LHCN-M2 (cell line): Measurements from ENCODE around the gene CILP2. TPM values are rescaled to one million over a fixed set of nuclear protein-coding genes. Genes with fewer than 3 reads are reported as not detected.

Experiments used
- DNase-seq: peaks from one replicate; pipeline ENCODE4 v3.0.0-alpha.2; 2012; ENCODE audit warnings: low read depth
- polyA plus RNA-seq: library from polyadenylated mRNA; unstranded; fragments of >200 nt; gene quantifications from one replicate; pipeline ENCODE4 v1.2.1, GENCODE V29; 2012; ENCODE audit warnings: missing spikeins
- total RNA-seq: library from RNA; depleted of rRNA; stranded (reverse); fragments of >200 nt; gene quantifications from 2 replicates; pipeline ENCODE4 v1.2.3, GENCODE V29; 2014; rRNA removed

The CILP2 gene, protein sequence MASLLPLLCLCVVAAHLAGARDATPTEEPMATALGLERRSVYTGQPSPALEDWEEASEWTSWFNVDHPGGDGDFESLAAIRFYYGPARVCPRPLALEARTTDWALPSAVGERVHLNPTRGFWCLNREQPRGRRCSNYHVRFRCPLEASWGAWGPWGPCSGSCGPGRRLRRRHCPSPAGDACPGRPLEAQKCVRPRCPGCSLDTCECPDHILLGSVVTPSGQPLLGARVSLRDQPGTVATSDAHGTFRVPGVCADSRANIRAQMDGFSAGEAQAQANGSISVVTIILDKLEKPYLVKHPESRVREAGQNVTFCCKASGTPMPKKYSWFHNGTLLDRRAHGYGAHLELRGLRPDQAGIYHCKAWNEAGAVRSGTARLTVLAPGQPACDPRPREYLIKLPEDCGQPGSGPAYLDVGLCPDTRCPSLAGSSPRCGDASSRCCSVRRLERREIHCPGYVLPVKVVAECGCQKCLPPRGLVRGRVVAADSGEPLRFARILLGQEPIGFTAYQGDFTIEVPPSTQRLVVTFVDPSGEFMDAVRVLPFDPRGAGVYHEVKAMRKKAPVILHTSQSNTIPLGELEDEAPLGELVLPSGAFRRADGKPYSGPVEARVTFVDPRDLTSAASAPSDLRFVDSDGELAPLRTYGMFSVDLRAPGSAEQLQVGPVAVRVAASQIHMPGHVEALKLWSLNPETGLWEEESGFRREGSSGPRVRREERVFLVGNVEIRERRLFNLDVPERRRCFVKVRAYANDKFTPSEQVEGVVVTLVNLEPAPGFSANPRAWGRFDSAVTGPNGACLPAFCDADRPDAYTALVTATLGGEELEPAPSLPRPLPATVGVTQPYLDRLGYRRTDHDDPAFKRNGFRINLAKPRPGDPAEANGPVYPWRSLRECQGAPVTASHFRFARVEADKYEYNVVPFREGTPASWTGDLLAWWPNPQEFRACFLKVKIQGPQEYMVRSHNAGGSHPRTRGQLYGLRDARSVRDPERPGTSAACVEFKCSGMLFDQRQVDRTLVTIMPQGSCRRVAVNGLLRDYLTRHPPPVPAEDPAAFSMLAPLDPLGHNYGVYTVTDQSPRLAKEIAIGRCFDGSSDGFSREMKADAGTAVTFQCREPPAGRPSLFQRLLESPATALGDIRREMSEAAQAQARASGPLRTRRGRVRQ
- 0.06 TPM in 2 replicates for total RNA-seq
- polyA plus RNA-seq, result 0.09 TPM

DNA sequence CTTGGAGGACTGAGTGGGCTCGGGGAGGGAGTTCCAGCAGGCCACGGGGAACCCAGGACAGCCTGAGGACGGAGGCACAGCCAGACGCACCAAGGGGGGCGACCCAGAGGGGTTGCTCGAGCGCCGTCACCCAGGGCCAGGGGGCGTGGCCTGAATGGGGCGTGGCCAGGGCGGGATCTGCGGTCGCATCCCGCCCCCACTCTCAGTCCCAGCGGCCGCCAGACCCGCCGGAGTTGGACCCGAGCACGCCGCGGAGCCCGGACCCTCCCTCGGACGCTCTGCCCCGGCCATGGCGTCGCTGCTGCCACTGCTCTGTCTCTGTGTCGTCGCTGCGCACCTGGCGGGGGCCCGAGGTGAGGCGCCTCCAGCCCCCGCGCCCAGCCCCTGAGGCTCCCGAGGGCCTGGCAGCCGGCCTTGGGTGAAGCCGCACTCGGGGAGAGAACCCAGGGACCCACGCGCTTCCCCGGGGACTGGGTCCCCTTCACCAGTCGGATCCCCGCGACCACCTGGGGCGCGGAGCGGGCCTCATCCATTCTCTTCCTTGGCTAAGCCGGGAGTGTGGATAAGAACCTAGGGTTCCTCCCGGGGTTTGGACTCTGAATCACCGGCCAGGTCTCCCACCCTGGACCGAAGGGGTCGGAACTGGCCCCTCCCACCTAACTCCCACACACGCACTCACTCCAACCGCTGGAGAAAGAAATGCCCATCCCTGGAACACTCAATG lies at the start of gene CILP2:
Gene CILP2, plus strand, starts transcription at position 205 of the 724 bp plus-strand sequence. Its CDS starts 85 bp downstream, at position 290.
- DNase-seq, result no peak

DNA sequence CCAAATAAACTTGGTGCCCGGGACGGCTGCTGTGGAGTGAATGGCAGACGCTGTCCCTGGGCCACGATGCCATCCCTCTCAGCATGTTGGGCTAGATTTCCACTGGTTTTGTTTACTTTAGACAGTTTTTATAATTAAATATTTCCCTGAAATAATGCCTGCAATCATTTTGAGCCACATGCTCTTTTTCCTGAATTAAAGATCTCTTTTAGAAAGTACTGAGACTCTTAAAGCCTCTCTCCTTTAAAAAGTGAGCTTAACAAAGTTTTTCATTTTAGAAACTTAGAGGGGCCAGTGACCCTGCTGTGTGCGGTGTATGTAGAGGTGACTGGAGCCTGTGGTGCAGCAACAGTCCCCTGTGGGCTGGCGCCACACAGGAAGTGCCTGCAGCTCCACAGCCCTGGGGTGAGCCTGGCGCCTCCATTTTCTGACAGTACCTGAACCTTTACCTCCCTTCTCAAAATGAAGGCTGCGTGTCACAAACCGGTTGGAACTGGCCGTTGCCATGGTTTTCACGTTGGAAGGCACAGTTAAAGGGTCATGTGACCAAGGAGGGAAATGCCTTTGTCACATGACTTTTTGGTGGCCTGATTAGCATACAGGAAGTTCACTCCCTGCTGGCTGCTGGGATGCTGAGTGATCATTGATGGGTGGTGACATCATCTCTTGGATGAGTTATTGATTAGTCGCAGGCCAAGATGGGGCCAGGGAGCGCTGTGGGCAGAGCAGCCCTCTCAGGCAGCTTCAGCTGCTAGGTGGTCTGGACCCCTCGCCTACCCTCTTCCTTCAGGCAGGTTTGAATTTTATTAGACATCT lies 49.0 kb upstream of the CILP2 start:
- DNase-seq, result peak; percentile 87

DNA sequence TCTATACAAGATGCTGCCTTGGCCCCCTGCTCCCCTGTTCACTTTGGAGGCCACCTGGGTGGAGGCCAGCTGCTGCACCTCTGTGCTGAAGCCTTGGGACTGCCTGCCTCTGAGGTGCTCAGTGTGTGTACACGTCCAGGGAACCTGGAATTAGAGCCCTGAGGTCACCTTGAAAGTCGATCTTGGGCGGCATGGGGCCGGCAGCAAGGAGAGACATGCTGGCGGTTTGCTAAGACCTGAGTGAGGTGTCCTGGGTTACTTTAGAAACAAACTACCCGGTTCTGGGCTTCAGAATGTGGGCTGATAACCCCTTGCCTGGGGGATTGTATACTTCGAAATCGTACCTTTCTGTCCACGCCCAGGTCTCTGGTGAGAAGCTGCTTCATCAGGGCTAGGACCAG lies 48.3 kb upstream of the CILP2 start:
- no peak for DNase-seq

DNA sequence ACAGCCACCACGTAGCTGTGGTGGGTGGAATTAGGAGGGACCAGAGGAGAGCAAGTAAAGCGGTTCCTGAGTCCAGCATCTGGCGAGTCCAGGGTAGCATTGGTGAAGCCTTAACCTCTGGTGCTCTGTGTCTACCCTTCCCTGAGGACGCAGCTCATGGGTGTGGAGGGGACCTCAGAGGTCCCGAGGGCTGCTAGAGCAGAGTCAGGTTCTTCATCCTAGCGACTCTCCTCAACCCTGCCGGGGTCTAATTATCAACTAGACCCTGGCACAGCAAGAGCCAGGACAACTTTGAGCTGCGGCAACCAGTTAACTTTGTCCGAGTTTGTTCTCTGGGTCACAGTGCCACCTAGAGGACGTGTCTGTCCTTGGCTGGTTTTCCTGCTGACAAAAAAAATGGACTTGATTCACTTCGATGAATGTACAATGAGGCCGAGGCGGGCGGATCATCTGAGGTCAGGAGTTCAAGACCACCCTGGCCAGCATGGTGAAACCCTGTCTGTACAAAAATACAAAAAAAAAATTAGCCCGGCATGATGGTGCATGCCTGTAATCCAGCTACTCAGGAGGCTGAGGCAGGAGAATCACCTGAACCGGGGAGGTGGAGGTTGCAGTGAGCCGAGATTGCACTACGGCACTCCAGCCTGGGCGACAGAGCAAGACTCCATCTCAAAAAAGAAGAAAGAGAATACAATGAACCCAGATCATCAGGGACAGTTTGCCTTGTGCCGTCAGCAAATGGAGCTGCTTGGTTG lies 47.7 kb upstream of the CILP2 start:
- peak; percentile 78 for DNase-seq

DNA sequence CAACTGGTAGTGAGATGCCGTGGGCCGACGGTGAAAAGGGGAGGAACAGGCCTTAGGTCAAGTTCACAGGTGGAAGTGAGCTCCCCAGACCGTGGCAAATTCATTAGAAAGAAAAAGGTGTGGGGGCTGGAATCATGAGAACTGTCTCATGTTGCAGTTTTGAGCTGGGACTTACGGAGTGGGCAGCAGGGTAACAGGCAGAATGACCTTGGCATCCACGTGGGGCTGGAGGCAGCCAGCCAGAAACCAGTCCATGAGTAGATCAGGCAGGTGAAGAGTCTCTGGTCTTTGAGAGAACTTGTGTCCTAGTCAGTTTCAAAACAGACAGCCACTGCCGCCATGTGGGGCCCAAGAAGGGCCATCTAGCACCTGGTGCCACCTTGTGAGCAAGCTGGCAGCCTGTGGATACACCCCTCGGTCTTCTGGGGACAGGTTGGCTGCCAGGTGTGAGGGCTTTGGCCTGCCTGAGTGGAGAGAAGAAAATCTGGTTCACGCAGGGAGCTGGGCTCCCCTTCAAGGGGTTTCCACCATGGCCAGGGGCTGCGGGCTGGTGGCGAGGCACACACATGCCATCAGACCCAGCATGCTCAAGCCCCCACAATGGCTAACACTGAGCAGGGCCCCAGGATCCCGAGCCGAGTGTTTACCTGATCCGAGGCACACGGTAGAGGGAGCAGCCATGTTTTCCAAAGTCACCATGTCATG lies 46.6 kb upstream of the CILP2 start:
- no peak for DNase-seq

DNA sequence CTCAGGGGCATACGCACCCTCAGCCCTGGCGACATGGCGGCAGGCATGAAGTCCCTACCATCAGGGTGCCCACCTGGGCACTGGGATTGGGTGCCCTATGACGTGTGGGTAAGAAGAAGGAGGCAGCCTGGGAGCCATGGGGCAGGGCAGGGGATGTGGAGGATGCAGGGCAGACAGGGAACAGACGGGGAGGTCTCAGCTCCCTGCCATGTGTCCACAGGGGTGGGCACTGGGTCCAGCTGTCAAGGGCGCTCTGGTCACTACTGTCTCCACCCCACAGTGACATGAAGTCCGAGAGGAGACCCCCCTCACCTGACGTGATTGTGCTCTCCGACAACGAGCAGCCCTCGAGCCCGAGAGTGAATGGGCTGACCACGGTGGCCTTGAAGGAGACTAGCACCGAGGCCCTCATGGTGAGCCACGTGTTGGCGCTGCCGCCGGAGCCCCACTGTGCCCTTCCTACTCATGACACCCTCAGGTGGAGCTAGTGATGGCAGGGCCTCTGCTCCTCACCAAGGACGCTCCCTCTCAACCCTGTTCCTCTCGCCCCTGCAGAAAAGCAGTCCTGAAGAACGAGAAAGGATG lies 45.9 kb upstream of the CILP2 start:
- no peak for DNase-seq

DNA sequence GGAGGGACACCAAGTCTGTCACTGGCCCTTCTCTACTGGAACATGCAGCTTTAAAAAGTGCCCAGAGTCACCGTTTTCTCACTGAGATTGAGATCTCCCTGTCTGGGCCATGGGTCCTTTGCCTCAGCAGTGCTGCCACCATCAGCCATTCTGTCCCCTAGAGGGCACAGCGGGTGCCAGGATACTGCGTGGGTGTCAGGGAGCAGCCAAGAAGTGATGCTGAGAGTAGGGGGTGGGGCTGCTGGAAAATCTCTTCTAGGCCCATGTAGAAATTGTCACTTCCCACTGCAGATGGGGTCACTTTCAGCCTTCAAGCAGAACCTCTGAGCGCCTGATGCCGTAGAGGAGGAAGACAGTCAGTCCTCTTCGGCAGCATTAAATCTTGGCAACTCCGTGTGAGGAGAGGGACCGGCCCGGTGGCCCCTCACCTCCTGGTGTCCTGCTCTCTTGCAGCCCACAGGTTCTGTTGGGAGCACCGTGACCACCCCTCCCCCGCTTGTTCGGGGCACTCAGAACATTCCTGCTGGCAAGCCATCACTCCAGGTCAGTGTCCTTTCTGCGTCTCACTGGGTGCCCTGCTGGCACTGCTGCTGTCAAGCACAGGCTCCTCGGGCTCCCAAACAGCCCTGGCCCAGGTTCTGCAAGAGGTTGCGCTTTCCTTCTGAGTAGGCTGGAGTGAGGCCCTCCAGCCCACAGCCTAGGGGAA lies 44.1 kb upstream of the CILP2 start:
- DNase-seq, result no peak

DNA sequence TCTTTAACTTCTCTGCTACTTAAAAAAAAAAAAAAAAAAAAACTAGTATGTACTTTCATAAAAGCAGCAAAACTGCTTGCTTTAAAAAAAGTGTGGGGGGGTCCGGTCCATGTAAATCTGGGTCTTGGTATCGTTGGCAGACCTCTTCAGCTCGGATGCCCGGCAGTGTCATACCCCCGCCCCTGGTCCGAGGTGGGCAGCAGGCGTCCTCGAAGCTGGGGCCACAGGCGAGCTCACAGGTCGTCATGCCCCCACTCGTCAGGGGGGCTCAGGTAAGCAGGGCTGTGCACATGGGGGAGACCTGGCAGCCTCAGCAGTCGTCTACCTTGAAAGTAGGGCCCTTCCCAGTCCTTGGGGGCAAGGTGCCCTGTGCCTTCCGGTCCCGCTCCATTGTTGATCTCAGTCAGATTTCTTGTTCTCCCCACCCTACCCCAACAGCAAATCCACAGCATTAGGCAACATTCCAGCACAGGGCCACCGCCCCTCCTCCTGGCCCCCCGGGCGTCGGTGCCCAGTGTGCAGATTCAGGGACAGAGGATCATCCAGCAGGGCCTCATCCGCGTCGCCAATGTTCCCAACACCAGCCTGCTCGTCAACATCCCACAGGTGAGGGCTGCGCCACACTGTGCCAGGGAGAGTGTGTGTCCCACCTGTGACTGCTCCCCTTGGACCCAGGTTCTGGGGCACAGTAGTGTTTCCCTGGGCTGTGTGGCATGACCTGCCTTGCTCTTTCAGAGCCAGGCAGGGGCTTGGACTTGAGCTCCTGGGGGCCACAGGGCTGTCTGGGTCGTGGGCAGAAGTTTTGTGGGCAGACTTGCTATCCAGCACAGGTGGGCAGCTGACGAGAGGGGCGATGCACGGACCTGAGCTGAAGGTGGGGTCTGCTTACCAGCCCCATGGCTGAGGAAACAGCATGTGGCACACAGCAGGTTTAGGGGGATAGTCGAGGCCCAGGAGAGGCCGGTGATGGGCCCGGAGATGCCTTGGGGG lies 42.2 kb upstream of the CILP2 start:
- DNase-seq, result no peak

DNA sequence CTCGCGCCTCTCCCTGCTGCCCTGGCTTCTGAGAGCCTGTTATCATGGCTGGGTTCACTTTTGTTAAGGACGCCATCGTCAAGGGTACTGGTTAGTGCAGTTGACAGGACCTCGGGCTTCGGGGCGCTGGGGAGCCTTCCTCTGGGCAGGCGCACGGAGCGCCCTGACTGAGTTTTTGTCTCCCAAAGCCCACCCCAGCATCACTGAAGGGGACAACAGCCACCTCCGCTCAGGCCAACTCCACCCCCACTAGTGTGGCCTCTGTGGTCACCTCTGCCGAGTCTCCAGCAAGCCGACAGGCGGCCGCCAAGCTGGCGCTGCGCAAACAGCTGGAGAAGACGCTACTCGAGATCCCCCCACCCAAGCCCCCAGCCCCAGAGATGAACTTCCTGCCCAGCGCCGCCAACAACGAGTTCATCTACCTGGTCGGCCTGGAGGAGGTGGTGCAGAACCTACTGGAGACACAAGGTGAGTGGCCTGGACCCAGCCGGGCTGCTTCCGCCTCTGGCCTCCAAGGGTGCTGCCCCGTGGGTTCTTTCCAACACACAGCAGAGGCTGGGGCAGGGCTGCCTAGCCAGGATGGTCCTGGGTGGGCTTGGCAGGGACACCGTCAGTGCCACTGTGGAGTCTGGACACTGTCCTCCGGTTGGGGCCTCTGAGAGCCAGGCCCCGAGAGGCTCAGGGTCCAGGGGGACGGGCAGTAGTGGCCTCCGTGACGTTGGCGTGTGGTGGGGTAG lies 39.6 kb upstream of the CILP2 start:
- DNase-seq, result no peak

DNA sequence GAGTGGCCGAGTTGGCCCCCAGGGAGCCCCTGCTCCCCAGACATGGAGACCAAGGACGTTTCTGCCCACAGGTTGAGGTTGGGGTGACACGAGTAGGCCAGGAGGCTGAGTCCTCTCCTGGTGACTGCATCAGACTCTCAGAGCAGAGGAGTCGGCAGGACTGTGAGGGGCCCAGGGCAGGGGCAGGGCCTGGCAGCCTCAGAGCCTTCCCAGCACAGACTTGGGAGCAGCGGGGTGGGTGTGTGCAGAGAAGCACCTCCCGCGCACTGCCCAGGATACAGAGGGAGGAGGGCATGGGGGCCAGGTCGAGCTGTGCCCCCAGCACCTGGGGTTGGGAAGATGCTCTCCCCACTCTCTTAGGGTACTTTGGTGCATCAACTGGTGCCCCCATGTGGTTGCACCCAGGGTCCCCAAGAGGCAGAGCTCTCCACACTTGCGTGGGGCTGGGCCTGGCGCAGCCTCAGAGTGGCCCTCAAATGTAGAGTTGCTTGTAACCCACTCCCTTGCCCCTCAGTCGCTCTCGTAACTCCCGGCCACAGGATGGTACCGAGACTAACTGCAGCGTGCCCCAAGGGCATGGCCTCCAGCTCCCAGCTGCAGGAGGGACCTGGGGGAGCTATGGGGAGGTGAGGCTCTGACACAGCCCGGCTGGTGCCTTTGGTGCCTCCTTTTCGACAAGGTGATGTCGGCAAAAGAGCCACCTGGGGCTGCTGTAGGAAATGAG lies 38.6 kb upstream of the CILP2 start:
- DNase-seq, result no peak

DNA sequence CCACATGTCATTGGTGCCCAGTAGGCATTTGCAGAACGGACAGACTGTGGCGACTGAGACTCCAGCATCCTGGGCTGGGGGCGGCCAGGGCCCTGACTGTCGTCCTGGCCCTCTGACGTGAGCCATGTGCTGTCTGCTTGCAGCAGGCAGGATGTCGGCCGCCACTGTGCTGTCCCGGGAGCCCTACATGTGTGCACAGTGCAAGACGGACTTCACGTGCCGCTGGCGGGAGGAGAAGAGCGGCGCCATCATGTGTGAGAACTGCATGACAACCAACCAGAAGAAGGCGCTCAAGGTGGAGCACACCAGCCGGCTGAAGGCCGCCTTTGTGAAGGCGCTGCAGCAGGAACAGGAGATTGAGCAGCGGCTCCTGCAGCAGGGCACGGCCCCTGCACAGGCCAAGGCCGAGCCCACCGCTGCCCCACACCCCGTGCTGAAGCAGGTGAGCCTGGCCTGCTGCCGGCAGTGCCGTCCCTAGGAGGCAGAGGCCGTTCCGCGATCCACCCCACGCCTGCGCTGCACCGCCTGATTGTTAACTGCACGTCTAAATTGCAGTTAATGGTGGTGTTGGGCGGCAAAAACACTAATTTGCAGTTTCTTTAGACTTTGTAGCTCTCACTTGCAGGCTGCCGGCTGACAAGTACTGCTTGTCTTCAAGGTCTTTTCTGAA lies 37.0 kb upstream of the CILP2 start:
- no peak for DNase-seq

DNA sequence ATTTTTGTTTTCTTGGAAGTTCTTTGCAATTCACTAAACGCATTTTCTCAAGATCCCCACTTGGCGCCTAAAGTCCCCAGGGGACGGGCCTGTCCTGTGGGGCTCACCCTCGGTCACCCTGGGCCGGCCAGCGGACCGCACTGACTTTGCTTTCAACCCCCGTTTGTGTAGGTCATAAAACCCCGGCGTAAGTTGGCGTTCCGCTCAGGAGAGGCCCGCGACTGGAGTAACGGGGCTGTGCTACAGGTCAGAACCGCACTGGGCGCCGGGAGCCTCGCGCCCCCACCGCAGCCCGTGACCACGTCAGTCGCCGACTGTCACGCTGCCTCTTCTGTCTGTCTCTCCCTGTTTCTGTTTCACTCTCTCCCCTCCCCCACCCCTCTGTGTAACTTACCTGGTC lies 36.3 kb upstream of the CILP2 start:
- no peak for DNase-seq

DNA sequence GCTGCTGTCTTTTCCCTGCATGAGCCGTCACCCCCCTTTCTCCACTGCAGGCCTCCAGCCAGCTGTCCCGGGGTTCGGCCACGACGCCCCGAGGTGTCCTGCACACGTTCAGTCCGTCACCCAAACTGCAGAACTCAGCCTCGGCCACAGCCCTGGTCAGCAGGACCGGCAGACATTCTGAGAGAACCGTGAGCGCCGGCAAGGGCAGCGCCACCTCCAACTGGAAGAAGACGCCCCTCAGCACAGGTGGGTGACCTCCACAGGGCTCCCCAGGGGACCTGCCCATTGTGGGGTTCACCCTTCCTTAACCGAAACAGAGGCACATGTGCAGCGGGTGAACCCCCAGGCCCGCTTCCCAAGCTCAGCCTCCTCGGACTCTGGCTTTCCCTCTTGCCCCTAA lies 35.8 kb upstream of the CILP2 start:
- DNase-seq, result no peak

DNA sequence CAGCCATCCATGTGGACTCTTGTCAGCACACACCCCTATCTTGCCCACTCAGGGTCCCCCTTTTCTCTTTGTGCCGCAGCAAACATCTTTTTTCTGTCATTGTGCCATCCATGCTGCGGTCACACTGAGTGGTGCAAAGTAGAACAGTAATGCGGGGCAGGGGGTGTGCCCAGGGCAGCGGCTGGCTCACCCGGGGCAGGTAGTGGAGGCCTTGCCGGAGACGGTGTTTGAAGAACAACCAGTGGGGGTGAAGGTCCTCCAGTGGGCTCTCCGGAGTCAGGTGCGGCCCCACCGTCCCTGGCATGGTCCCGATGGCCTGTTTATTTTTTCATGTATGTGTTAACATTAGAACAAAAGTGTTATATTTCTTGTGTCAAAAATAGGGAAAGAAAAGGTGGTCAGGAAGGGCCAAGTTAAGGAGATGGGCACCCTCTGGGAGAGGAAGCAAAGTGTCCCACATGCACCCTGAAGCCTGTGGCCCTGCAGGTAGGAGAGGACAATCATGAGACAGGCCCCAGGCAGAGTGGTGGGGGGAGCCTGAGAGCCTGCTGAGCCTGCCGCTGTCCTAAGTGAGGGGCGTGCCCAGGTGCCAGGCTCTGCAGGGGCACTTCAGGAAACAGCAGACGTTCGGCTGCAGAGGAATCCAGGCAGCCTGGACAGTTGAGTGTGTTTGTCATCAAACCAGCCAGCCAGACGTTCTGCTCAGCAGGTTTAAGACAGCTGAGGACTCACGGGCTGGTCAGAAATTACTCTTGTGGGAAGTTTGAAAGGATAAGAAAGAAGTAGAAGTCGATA lies 35.1 kb upstream of the CILP2 start:
- no peak for DNase-seq
